Ovary (tissue), 9 donors: ENCODE results near the gene MUSTN1. TPM values are rescaled to one million over a fixed set of nuclear protein-coding genes. Genes with fewer than 3 reads are reported as not detected.

Experiments used
- DNase-seq, 5 donors: peaks; one replicate each; pipeline ENCODE4 v3.0.0-alpha.2; 2019 to 2020
- H3K27ac ChIP-seq, 2 donors: fragments of 200-600 bp; one replicate each; pipeline versions ENCODE4 v1.5.1 to v1.8.0; 2019 to 2022
- H3K27me3 ChIP-seq: fragments of 200-600 bp; one replicate; pipeline ENCODE4 v1.8.0; 2022
- H3K36me3 ChIP-seq: fragments of 200-600 bp; sonication (generic); one replicate; pipeline ENCODE4 v1.5.1; 2019
- H3K4me1 ChIP-seq: one replicate; pipeline ENCODE4 v1.8.1; 2013; ENCODE audit warnings: mild to moderate bottlenecking, moderate library complexity; ENCODE audit not compliant: insufficient read depth
- H3K4me3 ChIP-seq: fragments of 200-600 bp; sonication (generic); one replicate; pipeline ENCODE4 v1.5.1; 2017
- H3K9me3 ChIP-seq, 2 donors: fragments of 200-600 bp in 1 of 2; sonication (generic) in 1 of 2; one replicate each; pipeline versions ENCODE4 v1.5.1 to v1.8.1; 2013 to 2019; ENCODE audit warnings: mild to moderate bottlenecking in 1 of 2, moderate library complexity in 1 of 2
- EP300 ChIP-seq: sonication (generic); formaldehyde crosslinking; IDR thresholded peaks from one replicate; pipeline ENCODE4 v1.6.1; 2017; ENCODE audit warnings: antibody characterized with exemption
- POLR2A ChIP-seq: fragments of 450-650 bp; IDR thresholded peaks from one replicate; pipeline ENCODE4 v1.6.1; 2017; ENCODE audit warnings: antibody characterized with exemption, mild to moderate bottlenecking, moderate library complexity
- WGBS, 3 donors: extraction: QIAGEN DNeasy Blood & Tissue Kit in 1 of 3; methylation state at CpG; one replicate each; pipeline versions ENCODE4 v1.1.5 to v1.1.7; 2013 to 2017; 5-methylcytosine and 5-hydroxymethylcytosine counted together
- intact Hi-C, 4 donors: fragments of 100-400 bp; cut with DNase I; formaldehyde crosslinking; loops; one replicate each; pipeline versions ENCODE4 v1.11.0 to v1.15.1; 2022 to 2023
- polyA plus RNA-seq, 2 donors: library from polyadenylated mRNA; stranded (reverse); fragments of 200-250 nt in 1 of 2; fragments of 350-450 nt in 1 of 2; fragmentation: Illumina TruSeq in 1 of 2; extraction: RNeasy Lipid Tissue Mini Kit (QIAGEN cat#74804) in 1 of 2; gene quantifications; one replicate each; pipeline ENCODE4 v1.2.3, GENCODE V29; 2013 to 2014
- total RNA-seq, 7 donors: library from RNA; depleted of rRNA in 2 of 7; stranded (reverse); fragments of >200 nt in 2 of 7; fragmentation: NEBNext Ultra II Directional in 3 of 7; extraction: Animal tissue kit (Norgen Biotek cat#: 25700) in 3 of 7; gene quantifications; one replicate each; pipeline versions ENCODE4 v1.1.0 to v1.2.4, GENCODE V29; 2016 to 2023
- TF ChIP-seq, protein P1 (sequence below), 3 donors: fragments of 450-650 bp in 2 of 3; fragments of 200-600 bp in 1 of 3; IDR thresholded peaks; one replicate each; pipeline versions ENCODE4 v1.5.1 to v1.8.0; 2016 to 2022; ENCODE audit warnings: antibody characterized with exemption in 3 of 3, mild to moderate bottlenecking in 1 of 3
- donor health status: DM: no; HTN: no; CAD: no; lungs with moderate emphysema.
- donor health status: DM: no; HTN: no; CAD: no.
- donor health status: Bipolar disorder and iron deficiency.
- donor health status: DM: yes; HTN: yes; CAD: no.
- donor health status: DM: no; HTN: no; CAD: no.
- donor health status: DM: yes; HTN: yes; CAD: no.

The MUSTN1 gene
- total and polyA plus RNA-seq, 9 donors, result 2.2 to 30.0 (median 8.6) TPM

DNA sequence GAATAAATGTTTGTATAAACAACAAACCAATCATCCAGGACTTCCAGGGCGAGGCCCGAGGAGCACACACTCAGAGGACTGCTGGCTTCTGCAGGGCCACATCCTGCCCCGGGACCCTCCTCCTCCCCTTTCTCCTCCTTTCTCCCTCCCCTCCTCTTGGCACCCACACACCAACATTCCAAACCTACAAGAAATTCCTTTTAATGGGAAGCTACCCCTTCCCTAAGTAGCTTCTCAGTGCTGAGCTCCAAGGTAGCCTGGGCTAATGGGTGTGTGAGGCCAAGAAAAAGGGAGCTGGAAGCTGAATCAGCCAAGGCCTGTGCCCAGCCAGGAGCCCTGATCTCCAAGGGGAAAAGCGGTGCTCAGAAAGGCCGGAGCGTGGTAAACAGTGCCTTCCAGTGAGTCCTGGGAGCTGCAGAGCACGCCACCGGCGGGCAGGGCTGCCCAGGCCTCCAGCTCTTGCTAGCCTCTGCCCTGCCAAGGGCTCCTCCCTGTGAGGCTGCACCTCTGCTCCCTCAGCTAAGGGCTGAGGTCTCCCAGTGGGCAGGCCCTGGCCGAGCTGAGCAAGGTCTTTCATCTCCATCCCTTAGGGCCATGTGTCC, 36.3 kb downstream of the MUSTN1 start:
- Histone ChIP-seq H3K9me3 (no peaks in the 10 kb centered on the region), H3K4me3 (no peak overlapping the region), H3K4me1 (no peaks in the 10 kb centered on the region), H3K27ac (no peak overlapping the region), H3K27me3 (no peaks in the 10 kb centered on the region), H3K36me3 (no peaks in the 10 kb centered on the region)
- TF ChIP-seq POLR2A (no peak), EP300 (no peak)
- TF ChIP-seq, protein P1, sequence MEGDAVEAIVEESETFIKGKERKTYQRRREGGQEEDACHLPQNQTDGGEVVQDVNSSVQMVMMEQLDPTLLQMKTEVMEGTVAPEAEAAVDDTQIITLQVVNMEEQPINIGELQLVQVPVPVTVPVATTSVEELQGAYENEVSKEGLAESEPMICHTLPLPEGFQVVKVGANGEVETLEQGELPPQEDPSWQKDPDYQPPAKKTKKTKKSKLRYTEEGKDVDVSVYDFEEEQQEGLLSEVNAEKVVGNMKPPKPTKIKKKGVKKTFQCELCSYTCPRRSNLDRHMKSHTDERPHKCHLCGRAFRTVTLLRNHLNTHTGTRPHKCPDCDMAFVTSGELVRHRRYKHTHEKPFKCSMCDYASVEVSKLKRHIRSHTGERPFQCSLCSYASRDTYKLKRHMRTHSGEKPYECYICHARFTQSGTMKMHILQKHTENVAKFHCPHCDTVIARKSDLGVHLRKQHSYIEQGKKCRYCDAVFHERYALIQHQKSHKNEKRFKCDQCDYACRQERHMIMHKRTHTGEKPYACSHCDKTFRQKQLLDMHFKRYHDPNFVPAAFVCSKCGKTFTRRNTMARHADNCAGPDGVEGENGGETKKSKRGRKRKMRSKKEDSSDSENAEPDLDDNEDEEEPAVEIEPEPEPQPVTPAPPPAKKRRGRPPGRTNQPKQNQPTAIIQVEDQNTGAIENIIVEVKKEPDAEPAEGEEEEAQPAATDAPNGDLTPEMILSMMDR (IDR thresholded peaks at IDR 0.05), result no peak
- WGBS, 3 donors, result 63 to 81% (median 70%) methylated on average over 9 to 10 of the region's 10 CpGs
- DNase-seq, result no peak
- intact Hi-C loops, result no loop called here

DNA sequence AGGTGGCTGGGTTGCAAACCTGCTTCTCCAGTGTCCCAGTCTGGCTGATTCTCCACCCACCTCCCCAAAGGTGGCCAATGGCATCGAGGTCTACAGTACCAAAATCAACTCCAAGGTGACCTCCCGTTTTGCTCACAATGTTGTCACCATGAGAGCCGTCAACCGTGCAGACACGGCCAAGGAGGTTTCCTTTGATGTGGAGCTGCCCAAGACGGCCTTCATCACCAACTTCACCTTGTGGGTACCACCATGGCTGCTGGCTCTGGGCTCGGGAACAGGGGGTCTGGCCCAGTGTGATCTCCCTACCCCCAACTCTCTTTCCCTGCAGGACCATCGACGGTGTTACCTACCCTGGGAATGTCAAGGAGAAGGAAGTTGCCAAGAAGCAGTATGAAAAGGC, 38.4 kb downstream of the MUSTN1 start:
- Histone ChIP-seq H3K4me3 (no peak overlapping the region), H3K36me3 (no peaks in the 10 kb centered on the region), H3K9me3 (no peaks in the 10 kb centered on the region), H3K27ac (no peak overlapping the region), H3K4me1 (no peaks in the 10 kb centered on the region), H3K27me3 (no peaks in the 10 kb centered on the region)
- intact Hi-C loops, result no loop called here
- TF ChIP-seq POLR2A, result no peak
- TF ChIP-seq EP300, result no peak
- TF ChIP-seq, protein P1 (IDR thresholded peaks at IDR 0.05), result no peak
- DNase-seq, result no peak
- WGBS, 3 donors, result 88 to 95% (median 94%) methylated on average over 9 of the region's 9 CpGs

DNA sequence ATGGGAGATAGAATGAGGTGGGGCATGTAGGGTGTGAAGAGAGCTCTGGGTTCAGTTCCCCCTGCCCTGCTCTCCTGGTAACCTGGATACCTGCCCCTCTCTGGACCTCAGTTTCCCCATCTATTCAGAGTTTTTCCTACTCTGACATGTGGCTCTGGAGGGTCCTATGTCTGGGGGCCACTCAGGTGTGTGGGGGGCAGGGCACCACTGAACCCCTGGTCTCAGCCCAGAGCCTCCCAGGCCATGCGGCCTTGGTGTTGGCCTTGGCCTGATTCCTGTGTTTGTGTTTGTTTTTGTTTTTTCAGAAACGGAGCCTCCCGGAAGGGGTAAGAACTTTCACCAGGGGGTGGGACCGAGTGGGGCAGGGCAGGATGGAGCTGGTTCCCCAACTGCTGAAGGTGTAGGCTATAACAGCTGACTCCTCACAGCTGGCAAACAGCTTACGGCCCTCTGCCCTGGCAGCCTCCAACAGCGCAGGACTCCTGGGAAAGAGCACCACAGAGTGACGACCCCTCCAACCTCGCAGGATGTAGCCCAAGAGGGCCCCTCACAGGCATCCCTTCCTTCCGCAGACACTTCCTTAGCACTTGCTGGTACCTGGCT, 39.4 kb downstream of the MUSTN1 start:
- WGBS, 3 donors, result 34 to 48% (median 45%) methylated on average over 9 of the region's 9 CpGs

DNA sequence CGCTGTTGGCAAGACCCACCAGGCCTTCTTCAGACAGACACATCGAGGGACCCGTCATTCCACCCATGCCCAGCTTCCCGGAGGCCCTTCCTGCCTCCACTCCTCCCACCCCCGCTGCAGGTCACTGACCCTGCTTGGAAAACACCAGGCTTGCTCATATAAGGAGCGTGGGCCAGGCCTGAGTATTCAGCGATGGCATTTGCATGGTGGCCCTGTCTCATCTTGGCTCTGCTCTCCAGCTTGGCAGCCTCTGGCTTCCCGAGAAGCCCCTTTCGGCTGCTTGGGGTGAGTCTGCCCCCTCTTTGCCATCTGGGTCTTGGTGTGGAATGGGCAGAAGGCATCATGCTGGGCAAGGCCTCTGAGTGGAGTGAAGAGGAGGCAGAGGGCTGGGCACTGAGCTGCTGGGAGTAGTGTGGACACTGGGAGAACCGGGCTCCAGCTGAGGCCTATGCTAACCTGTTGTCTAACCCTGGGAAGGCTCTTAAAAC, 40.2 kb downstream of the MUSTN1 start, which contains the start of gene ITIH3:
Gene ITIH3, plus strand, starts transcription at position 185 of the 488 bp plus-strand sequence. Its CDS starts 8 bp downstream, at position 193.
- Histone ChIP-seq H3K9me3 (no peaks in the 10 kb centered on the region), H3K4me3 (no peak within 1 kb of the TSS), H3K27ac (no peak within 1 kb of the TSS), H3K36me3 (no peaks in the 10 kb centered on the region), H3K4me1 (no peaks in the 10 kb centered on the region), H3K27me3 (no peaks in the 10 kb centered on the region)
- TF ChIP-seq EP300 (no peak), POLR2A (no peak)
- TF ChIP-seq, protein P1 (IDR thresholded peaks at IDR 0.05), result no peak
- intact Hi-C loops, result no loop called here
- DNase-seq, result no peak
- 59 to 82% (median 72%) methylated on average over 10 of the region's 10 CpGs for WGBS, 3 donors

More for the DNA sequence above, 39.4 kb downstream of the MUSTN1 start:
- no peak overlapping the region for H3K27ac ChIP-seq
- H3K4me1 ChIP-seq, result no peaks in the 10 kb centered on the region
- intact Hi-C loops, result no loop called here
- DNase-seq, result no peak
- TF ChIP-seq, protein P1 (IDR thresholded peaks at IDR 0.05), result no peak
- no peak for TF ChIP-seq POLR2A
- TF ChIP-seq EP300, result no peak
- H3K36me3 ChIP-seq, result no peaks in the 10 kb centered on the region
- no peak overlapping the region for H3K4me3 ChIP-seq
- H3K27me3 ChIP-seq, result no peaks in the 10 kb centered on the region
- no peaks in the 10 kb centered on the region for H3K9me3 ChIP-seq
